Measurements from ENCODE around the gene CUEDC2.

The CUEDC2 gene, protein sequence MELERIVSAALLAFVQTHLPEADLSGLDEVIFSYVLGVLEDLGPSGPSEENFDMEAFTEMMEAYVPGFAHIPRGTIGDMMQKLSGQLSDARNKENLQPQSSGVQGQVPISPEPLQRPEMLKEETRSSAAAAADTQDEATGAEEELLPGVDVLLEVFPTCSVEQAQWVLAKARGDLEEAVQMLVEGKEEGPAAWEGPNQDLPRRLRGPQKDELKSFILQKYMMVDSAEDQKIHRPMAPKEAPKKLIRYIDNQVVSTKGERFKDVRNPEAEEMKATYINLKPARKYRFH

DNA sequence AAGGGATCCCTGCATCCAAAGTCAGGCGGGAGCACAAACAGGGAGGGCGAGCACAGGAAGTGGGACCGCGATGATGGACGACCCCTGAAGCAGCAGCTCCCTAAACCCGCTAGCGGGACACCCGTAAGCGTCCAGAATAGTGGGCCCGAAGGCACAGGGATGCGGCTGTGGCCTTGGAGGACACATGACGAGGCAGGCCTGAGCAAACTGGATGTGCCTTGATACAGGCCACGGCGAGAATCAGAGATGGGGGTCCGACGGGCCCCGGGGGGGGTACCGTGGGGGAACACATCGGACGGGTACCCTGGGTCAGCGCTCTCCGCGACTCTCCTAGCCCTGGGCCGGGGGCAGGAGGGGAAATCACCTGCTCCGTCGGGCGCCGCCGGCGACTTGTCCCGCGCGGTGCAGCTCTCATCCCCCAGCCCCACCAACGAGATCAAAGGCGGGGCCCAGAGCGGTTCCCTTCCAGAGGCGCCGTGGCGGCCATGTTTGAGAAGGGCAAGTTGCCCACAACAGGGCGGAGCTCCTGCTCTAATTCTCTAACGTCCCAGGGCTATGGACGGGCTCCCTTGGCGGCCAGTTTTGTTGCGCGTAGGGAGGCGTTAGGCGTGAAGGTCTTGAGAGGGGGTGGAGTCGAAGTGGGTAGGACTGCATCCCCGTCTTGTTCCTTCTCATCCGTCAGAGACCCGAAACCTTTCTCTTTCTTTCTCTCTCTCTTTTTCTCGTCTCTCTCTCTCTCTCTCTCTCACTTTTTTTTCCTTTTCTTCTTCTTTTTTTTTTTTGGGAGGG, at the start of gene CUEDC2:
Gene CUEDC2, minus strand, starts transcription at position 413 of the 789 bp plus-strand sequence. CDS start 7,386 bp downstream, outside the sequence.
- Mint-ChIP-seq H3K4me3 (peak within 1 kb of the TSS; percentile 89), H3K4me1 (peaks cover 50% of the 10 kb centered on the region), H3K9me3 (no peaks in the 10 kb centered on the region), H3K27ac (peak within 1 kb of the TSS; percentile 26), H3K36me3 (ENCODE audit: low read depth) (no peaks in the 10 kb centered on the region), H3K27me3 (ENCODE audit: low read depth, poor library complexity) (no peaks in the 10 kb centered on the region)
- TF ChIP-seq, protein P1, sequence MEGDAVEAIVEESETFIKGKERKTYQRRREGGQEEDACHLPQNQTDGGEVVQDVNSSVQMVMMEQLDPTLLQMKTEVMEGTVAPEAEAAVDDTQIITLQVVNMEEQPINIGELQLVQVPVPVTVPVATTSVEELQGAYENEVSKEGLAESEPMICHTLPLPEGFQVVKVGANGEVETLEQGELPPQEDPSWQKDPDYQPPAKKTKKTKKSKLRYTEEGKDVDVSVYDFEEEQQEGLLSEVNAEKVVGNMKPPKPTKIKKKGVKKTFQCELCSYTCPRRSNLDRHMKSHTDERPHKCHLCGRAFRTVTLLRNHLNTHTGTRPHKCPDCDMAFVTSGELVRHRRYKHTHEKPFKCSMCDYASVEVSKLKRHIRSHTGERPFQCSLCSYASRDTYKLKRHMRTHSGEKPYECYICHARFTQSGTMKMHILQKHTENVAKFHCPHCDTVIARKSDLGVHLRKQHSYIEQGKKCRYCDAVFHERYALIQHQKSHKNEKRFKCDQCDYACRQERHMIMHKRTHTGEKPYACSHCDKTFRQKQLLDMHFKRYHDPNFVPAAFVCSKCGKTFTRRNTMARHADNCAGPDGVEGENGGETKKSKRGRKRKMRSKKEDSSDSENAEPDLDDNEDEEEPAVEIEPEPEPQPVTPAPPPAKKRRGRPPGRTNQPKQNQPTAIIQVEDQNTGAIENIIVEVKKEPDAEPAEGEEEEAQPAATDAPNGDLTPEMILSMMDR (IDR thresholded peaks at IDR 0.05), result no peak
- DNase-seq, result peak; percentile 98

DNA sequence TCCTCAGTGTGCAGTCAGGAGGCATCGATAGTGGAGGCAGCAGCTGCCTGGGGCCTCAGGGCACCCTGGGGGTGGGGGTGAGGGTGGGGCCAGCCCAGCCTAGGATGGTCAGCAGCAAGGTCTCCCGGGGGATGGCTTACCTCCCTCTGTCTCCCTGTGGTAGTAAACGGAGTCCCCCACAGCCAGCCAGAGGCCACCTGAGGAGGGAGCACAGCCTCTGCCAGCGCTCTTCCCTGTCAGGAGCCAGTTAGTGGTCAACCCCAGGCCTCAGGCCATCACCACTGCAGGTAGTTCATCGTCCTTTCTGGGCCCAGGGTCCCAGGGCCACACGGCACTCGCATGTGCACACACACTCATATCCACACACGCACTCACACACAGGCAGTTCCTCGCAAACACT, 48.0 kb upstream of the CUEDC2 start:
- no peaks in the 10 kb centered on the region for H3K4me1 Mint-ChIP-seq
- TF ChIP-seq, protein P1 (IDR thresholded peaks at IDR 0.05), result no peak
- no peaks in the 10 kb centered on the region for H3K9me3 Mint-ChIP-seq
- no peak overlapping the region for H3K4me3 Mint-ChIP-seq
- peaks cover 21% of the 10 kb centered on the region for H3K36me3 Mint-ChIP-seq (ENCODE audit: low read depth)
- H3K27me3 Mint-ChIP-seq (ENCODE audit: low read depth, poor library complexity), result peaks cover 3% of the 10 kb centered on the region
- H3K27ac Mint-ChIP-seq, result no peak overlapping the region
- no peak for DNase-seq

DNA sequence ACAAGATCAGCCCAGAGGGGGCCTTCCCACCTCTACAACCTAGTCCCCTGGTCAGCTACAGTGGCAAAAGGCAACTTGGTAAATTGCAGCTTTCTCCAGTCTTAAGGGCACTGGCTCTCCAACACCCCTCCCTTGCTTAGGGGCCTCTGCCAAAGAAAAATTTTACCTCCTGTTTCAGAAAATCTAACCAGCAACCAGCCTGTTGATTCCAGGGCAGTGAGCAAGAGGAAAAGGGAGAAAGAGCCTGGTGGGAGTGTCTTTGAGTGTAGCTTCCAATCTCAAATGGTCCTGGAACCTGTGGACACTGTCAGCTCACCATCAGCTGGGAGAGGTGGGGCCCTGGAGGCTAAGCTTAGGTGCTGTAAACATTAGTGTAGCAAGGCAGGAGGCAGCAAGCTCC, 47.3 kb upstream of the CUEDC2 start:
- peaks cover 3% of the 10 kb centered on the region for H3K27me3 Mint-ChIP-seq (ENCODE audit: low read depth, poor library complexity)
- H3K4me3 Mint-ChIP-seq, result no peak overlapping the region
- H3K36me3 Mint-ChIP-seq (ENCODE audit: low read depth), result peaks cover 20% of the 10 kb centered on the region
- TF ChIP-seq, protein P1 (IDR thresholded peaks at IDR 0.05), result no peak
- peak overlapping the region; percentile 42 for H3K27ac Mint-ChIP-seq
- no peak for DNase-seq
- H3K9me3 Mint-ChIP-seq, result no peaks in the 10 kb centered on the region
- H3K4me1 Mint-ChIP-seq, result no peaks in the 10 kb centered on the region

DNA sequence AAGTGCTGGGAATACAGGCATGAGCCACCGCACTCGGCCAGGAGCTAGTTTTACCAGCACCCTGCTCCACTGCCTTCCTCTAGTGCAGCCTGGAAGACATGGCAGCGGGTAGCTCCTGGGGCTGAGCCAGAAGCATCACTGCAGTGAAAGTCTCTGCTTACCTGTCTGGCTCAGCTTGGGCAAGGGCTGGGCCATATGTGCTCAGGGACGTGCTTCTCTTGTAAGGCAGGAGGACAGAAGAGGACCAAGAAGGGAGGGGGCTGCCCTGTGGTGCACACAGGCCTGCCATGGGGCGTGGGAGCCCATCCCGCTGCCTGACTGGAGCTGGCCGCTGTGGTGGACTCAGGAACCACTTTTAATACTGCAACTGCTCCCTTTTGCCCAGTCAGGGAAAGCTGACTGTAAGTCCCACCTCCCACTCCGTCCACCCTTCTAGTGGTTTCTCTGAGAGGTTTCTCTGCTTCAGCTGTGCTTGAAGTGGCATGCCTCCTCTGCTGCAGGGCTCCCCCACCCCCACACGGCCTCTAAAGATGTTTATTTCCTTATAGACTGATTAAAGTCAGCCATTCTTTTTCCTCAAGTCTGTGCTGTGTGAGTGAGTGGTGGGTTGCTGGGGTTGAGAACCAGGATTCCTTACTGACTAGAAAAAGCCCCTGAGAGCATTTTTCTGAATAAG, 44.2 kb upstream of the CUEDC2 start:
- H3K9me3 Mint-ChIP-seq, result no peaks in the 10 kb centered on the region
- TF ChIP-seq, protein P1 (IDR thresholded peaks at IDR 0.05), result no peak
- H3K27ac Mint-ChIP-seq, result no peak overlapping the region
- H3K4me1 Mint-ChIP-seq, result no peaks in the 10 kb centered on the region
- no peak overlapping the region for H3K4me3 Mint-ChIP-seq
- peaks cover 5% of the 10 kb centered on the region for H3K36me3 Mint-ChIP-seq (ENCODE audit: low read depth)
- H3K27me3 Mint-ChIP-seq (ENCODE audit: low read depth, poor library complexity), result no peaks in the 10 kb centered on the region
- no peak for DNase-seq

DNA sequence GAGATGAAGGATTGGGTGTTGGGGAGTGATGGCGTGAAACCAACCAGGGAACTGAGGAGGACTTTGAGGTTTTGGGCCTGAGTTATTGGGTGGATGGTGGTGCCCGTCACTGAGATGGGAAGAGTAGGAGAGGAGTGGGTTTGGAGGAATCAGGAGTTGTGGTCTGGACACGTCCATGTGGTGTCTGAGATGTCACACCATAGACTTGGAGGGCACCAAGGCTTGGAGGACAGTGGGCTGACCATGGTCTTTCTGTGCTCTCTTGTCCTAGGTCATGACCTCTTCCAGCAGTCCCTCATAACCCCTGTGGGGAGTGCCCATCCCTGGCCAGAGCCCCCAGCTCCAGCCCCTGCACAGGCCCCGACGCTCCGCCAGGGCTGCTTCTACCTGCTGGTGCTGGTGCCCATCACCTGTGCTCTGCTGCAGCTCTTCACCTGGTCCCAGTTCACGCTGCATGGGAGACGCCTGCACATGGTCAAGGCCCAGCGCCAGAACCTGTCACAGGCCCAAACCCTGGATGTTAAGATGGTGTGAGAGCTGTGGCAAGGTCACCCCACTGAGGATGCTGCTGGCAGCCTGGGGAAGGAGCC, 43.2 kb upstream of the CUEDC2 start:
- H3K9me3 Mint-ChIP-seq, result no peaks in the 10 kb centered on the region
- H3K27me3 Mint-ChIP-seq (ENCODE audit: low read depth, poor library complexity), result no peaks in the 10 kb centered on the region
- no peak overlapping the region for H3K4me3 Mint-ChIP-seq
- TF ChIP-seq, protein P1 (IDR thresholded peaks at IDR 0.05), result no peak
- no peaks in the 10 kb centered on the region for H3K4me1 Mint-ChIP-seq
- H3K27ac Mint-ChIP-seq, result no peak overlapping the region
- no peak for DNase-seq
- H3K36me3 Mint-ChIP-seq (ENCODE audit: low read depth), result peaks cover 5% of the 10 kb centered on the region
